Fibroblast of pulmonary artery (primary cell): ENCODE measurements around the gene WBP1L.
"Not testable (repeated sequence)": the region's sequence is repeated elsewhere in the genome, so short reads cannot be mapped to it uniquely, and the experiment has no call there.

Experiments used
- DNase-seq: peaks from one replicate; pipeline ENCODE4 v3.0.0-alpha.2; 2010; ENCODE audit warnings: low read depth
- H3K4me3 ChIP-seq: replicated peaks from 2 replicates; pipeline ENCODE4 v1.5.1; 2011; ENCODE audit warnings: low read depth, mild to moderate bottlenecking, control low read depth, low read length, moderate library complexity
- CTCF ChIP-seq: IDR thresholded peaks from 2 replicates; pipeline ENCODE4 v1.5.1; 2011; ENCODE audit warnings: mild to moderate bottlenecking, control low read depth, low read length, inconsistent platforms; ENCODE audit errors: missing control alignments

The WBP1L gene

GRCh38 chr10:102845352-102845902 lies 101.7 kb downstream of the WBP1L start:
- DNase-seq, result no peak
- TF ChIP-seq CTCF, result no peak
- no peak overlapping the region for H3K4me3 ChIP-seq

DNA sequence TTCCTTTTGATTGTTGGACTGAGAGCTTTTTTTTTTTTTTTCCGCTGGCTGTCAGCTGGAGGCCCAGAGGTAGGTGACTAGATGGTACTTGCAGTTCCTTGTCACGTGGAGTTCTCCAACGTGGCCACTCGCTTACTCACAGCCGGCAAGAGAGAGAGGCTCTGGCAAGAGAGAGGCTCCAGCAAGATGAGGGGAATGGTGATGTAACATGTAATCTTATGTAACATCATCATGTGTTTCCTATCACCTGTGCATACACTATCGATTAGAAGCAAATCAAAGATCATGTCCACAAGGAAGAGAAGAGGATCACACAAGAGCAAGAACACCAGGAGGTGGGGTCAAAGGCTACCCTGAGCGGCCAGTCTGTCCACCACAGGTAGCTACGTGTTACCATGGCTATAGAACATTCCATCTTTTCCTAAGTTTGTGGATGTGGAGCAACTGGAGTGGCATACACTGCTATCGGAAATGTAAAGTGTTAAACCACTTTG lies 106.3 kb downstream of the WBP1L start:
- no peak for DNase-seq
- no peak for TF ChIP-seq CTCF

GRCh38 chr10:102853237-102853636 lies 109.5 kb downstream of the WBP1L start:
- H3K4me3 ChIP-seq, DNase-seq: not testable (repeated sequence)

More for the DNA sequence above, 106.3 kb downstream of the WBP1L start:
- H3K4me3 ChIP-seq, result no peak overlapping the region

DNA sequence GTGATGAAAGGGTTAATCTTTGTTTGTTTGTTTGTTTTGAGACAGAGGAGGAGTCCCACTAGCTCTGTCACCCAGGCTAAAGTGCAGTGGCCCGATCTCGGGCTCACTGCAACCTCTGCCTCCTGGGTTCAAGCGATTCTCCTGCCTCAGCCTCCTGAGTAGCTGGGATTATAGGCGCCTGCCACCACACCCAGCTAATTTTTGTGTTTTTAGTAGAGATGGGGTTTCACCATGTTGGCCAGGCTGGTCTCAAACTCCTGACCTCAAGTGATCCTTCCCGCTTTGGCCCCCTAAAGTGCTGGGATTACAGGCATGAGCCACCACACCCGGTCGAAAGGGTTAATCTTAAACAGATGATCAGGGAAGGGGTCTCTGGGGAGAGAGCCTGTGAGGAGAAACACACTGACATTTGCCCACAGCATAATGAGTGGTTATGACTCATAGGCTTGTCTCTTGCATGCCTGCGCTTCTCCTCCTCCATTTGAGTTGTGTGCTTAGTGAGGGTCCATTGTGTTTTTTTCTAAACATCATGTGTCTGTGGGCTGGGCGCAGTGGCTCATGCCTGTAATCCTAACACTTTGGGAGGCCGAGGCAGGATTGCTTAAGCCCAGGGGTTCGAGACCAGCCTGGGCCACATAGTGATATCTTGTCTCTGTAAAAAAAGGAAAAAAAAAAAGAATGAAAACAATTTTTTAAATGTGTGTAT lies 112.1 kb downstream of the WBP1L start:
- peak; percentile 92 for DNase-seq

GRCh38 chr10:102856758-102857424 lies 113.1 kb downstream of the WBP1L start:
- no peak for TF ChIP-seq CTCF
- DNase-seq, result no peak
- H3K4me3 ChIP-seq, result no peak overlapping the region

More for the DNA sequence above, 112.1 kb downstream of the WBP1L start:
- H3K4me3 ChIP-seq, result not testable (repeated sequence)

- no peak for DNase-seq
Measured at GRCh38 chr10:102859911-102860310, 116.2 kb downstream of the WBP1L start.

DNA sequence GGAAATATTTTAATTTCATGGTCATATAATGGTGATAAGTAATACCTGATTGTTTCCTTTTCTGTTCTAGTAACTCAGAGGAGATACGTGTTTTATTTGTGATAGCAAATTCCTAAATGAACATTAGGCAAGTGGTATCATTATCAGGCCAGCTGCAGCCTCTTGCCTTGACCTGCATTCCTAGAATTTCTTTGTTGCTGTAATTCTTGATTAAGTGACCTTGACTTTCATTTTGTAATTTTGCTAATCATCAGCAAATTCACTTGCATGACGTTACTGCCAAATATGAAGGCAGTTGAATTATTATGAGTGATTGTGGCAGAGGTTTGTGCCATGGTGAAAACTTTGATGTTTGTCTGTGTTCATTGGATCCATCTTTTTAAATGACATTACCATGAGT lies 119.9 kb downstream of the WBP1L start:
- no peak for DNase-seq
- no peak overlapping the region for H3K4me3 ChIP-seq
- TF ChIP-seq CTCF, result no peak

More at GRCh38 chr10:102859911-102860310, 116.2 kb downstream of the WBP1L start:
- TF ChIP-seq CTCF, result no peak
- H3K4me3 ChIP-seq, result no peak overlapping the region
